ENCODE data around the gene CNR2.
"Not testable (repeated sequence)": the region's sequence is repeated elsewhere in the genome, so short reads cannot be mapped to it uniquely, and the experiment has no call there.

The CNR2 gene

DNA sequence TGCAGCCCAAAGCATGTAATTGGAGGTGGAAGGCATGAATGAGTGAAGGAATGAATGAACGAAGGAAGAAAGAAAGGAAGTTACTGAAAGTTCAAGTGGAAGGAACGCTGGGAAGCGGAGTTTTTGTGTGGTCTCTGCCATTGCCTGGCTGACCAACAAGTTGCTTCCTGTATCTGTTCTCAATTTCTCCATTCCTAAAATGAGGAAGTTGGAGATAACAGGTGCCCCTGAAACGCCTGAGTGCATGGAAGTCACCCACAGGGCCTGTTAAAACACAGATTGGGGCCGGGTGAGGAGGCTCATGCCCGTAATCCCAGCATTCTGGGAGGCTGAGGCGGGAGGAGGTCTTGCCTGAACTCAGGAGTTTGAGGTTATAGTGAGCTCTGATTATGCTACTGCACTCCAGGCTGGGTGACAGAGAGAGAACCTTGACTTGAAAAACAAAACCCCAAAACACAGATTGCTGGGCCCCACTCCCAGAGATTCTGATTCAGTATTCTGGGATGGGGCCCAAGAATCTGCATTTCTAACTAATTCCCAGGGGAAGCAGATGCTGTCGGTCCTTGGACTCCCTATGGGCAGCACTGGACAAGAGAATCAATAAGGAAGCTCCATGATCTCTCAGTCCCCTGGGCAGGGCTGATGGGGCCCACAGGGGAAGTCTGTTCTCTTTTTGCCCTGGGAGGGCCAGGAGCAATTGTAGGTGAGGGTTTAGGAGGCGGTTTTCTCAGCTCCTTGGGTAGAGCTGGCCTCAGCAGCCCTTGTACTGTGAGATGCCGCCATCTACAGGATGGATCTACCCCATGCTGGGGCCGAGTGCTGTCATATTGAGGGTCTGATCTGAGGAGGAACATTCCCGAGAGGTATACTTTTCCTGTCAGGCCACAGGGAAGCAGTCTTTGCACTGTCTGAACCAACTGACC, 3.3 kb upstream of the CNR2 start:
- DNase-seq (ENCODE audit: low spot score), result peak; percentile 74

- no peak for DNase-seq (ENCODE audit: low spot score)
Measured at GRCh38 chr1:23915466-23915865, 2.3 kb upstream of the CNR2 start.

DNA sequence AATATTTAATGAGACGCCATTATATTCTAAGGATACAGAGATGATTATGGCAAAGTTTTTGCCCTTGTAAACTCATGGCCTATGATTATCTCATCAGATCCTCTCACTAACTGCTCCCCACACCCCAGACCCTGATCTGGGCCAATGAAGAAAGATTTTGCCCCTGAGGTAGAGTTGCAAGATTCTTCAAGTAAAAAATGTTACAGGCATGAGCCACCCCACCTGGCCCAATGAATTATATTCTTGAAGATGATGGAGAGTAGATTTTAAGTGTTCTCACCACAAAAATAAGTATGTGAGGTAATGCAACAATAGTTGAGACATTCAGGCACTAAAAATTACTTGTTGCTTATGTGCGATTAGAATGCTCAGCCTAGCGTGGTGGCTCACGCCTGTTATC, 1.8 kb upstream of the CNR2 start:
- no peak for DNase-seq (ENCODE audit: low spot score)

DNA sequence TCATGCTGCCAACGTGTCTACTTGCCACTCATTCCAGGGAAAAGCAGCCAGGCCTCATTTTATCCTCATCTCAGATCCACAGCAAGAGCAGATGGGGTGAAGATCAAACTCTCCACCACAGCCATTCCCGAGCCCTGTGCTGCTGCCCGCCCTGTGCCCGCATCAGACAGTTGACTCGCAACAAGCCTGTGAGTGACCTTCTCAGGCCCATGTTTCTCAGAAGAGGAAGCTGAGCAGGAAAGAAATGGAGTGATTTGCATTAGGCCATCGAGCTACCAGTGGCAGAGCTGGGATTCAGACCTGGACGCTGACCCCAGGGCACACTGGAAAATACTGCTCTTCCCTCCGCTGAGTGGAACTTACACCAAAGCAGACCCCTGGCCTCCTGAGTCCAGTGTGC, 1.2 kb downstream of the CNR2 start:
- DNase-seq (ENCODE audit: low spot score), result no peak

DNA sequence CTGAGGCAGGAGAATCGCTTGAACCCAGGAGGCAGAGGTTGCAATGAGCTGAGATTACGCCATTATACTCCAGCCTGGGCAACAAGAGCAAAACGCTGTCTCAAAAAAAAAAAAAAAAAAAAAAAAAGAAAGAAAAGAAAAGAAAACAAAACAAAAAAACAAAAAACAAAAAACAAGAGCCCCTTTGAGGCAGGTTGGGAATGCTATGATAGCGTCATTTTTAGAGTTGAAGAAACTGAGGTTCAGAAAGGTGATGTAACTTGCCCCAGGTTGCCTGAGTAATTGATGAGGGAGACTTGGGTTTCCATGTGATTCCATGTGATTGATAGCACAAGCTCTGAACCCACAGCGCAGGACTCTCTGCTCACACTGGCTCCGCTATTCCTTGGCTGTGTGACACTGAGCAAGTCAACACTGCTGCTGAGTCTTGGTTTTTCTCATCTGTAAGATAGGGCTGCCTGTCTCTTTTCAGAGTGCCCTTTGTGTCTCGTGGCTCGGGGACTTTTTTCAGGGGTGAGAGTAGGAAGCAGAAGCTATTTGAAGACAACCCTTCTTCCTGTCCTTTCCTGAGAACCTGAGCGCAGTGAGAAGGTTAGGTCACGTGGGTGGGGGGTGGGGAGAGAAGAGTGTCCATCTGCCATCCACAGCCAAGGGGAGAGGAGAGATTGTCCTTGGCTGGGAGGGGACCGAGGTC, 2.5 kb downstream of the CNR2 start:
- no peak for DNase-seq (ENCODE audit: low spot score)

GRCh38 chr1:23910144-23910543, 3.0 kb downstream of the CNR2 start:
- DNase-seq (ENCODE audit: low spot score), result no peak

DNA sequence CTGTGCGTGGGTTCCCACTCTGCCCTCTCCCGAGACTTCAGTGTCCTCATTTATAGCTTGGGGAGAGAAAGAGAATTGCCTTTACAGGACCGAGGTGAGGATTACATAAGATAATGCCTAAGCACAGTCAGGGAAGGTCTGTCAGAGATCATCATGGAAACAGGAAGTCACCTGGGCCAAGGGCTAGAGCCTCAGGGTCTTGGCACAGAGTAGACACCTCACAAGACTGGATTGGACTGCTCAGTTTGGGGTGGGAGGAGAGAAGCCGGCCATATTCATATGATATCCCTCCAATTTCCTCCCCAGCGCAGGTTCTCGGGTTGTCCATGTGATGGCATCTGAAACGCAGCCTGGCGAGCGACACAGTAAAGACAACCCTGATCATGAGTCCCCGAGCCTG, 3.8 kb downstream of the CNR2 start:
- DNase-seq (ENCODE audit: low spot score), result no peak

- no peak for DNase-seq (ENCODE audit: low spot score)
Measured at GRCh38 chr1:23908453-23909341, 4.5 kb downstream of the CNR2 start.

- DNase-seq (ENCODE audit: low spot score), result no peak
Measured at GRCh38 chr1:23906731-23907130, 6.4 kb downstream of the CNR2 start.

DNA sequence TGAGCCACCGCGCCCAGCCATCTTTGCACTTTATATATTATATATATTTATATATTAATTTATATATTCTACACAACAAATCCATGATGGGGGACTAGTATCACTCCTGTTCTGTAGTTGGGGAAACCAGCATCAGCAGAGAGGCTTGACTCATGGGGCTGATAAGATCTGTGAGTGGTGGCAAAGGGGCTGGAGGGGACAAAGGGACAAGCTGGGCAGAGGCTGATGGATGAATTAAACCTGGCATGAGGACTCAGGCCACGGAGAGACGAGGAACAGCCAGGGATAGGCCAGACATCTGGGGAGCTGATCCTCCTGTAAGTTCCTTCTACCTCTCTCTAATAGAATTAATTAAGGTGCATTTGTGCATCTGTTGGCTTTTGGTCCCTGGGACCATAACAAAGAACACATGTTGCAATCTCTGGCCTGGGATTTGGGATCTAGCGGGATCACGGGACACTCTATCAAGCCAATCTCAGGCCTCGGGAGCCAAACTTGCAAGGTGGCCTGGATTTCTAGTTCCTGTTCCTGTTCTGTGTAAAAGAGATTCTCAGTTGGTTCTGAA, 7.6 kb downstream of the CNR2 start:
- no peak for DNase-seq (ENCODE audit: low spot score)

DNA sequence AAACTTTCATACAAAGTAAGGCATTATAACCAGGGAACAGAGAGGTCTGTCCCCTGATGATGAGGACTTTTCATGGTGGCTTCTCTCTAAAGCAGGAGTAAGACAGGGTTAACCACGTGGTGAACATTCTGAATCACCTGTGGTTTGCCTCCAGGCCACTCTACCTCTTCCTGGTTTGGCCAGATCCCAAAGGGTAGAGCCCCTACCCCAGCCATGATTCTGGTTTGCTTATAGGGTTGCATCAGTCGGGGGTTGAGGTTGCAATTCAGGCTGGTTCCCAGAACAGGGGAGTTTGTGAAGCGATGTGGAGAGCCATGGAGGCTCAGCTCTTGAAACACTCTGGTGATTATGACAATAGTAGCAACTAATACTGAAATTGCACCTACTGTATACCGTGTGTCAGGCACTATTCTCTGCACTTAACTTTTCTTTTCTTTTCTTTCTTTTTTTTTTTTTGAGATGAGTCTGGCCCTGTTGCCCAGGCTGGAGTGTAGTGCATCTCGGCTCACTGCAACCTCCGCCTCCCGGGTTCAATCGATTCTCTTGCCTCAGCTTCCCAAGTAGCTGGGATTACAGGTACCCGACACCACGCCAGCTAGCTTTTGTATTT, 8.3 kb downstream of the CNR2 start:
- DNase-seq (ENCODE audit: low spot score), result peak; percentile 30

GRCh38 chr1:23903754-23904153, 9.4 kb downstream of the CNR2 start:
- no peak for DNase-seq (ENCODE audit: low spot score)

DNA sequence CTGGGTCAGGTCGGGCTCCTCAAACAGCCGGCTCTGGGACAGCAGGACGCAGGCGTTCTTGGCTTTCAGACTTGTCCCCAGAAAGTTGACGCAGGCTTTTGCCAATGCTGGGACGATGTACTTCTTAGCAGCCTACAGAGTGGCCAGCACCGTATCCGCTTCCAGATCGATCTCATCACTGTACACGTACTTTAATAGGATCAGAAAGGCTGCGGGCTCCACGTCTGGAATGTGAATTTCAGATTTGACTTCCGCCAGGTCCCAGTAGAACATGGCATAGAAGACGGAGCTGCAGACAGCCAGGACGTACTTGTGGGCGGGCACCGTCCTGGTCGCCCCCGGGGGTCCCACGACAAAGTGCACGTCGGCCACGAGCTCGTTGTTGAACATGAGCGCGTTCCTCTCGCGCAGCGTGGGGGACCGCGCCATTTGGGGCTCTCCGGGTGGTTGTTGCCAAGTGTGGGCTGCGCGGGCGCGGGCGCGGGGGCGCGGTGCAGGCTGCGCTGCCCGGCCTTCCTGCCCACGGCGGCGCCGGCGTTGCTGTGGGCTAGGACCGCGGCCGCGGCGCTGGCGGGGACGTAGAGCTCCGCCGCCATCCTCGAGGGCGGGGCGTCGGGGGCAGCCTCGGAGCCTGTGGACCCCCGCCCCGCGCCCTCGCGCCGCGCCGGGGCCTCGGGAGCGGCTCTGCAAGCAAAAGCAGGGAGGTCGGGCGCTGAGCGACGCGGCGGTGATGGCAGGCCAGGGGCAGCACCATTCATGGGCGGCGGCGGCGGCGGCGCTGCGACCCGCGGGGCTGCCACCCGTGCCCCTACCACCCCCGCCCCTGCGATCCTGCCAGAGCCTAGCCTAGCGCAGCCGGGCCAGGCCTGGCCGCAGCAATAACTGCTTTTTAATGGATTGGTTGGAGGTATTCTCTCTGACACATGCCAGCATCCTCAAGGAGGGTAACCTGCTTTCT, 10.6 kb downstream of the CNR2 start:
- no peak for DNase-seq (ENCODE audit: low spot score)

GRCh38 chr1:23900017-23900416, 13.1 kb downstream of the CNR2 start:
- DNase-seq (ENCODE audit: low spot score), result not testable (repeated sequence)

DNA sequence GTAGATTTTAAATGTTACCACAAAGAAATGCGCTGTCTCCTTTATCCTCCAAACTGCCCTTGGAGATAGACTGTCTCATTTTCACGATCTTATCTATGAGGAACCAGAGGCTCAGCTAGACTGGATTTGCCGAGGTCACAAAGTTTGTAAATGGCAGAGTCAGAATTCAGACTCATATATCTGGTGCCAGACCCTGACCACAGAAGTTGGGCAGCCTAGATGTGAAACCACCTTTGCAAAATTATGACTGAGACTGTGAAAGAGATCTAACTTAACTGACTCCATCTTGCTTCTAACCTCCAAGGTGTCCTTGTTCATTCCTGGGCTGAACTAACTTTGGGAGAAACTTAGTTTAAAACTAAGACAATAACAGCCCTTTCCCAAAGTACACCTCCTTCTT, 14.1 kb downstream of the CNR2 start:
- no peak for DNase-seq (ENCODE audit: low spot score)

GRCh38 chr1:23897083-23897482, 16.1 kb downstream of the CNR2 start:
- DNase-seq (ENCODE audit: low spot score), result no peak

DNA sequence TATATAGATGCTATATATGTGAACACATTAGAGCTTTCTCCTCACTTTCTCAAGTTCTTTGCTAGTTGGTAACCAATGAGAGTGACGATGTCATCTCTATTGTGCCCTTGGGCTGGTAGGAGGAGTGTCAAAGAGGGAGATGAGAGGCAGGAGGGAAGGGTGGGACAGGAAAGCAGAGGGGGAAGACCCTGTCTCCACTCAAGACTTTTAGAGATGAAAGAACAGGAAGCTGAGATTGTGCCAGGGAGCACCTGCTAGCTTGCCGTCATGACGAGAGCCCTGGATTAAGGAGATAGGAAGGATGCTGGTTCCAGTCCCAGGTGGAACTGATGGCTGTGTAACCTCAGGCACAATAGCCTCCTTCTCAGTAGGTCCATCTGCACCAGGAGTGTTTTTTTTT, 16.7 kb downstream of the CNR2 start:
- DNase-seq (ENCODE audit: low spot score), result no peak

- DNase-seq (ENCODE audit: low spot score), result no peak
Measured at GRCh38 chr1:23895993-23896392, 17.2 kb downstream of the CNR2 start.

- DNase-seq (ENCODE audit: low spot score), result no peak
Measured at GRCh38 chr1:23895082-23895481, 18.1 kb downstream of the CNR2 start.

DNA sequence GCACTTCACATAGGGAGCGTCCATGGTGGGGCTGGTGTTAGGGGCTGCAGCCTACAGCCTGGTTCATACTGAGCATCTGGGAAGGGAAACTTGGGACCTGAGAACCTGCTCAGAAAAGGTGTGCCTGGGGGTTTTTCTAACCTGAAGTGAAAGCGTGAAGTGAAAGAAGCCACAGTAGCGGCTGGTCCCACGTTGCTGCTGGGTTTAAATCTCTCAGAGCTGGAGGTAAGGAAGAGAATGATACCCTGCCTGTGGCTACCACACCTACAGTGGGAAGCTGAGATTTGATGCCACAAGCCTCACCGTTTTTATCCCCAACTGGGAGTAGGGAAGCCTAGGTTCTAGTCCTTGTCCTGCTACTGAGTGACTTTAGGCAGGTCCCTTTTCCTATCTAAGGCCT, 24.1 kb downstream of the CNR2 start:
- no peak for DNase-seq (ENCODE audit: low spot score)

DNA sequence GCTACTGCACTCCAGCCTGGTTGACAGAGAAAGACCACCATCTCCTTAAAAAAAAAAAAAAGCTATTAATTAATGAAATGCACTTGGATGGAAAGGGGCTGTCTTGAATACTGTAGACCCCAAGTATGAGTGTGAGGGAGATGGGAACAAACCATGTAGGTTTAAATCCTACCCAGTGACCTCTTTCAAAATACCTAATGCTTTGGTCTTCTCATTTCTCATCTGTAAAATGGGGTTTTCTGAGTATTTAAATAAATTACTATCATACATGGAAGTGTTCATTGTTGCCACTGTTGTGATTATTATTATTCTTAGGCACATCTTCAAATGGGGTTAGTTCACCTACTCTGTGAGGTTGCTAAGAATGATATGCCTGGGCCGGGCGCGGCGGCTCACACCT, 27.9 kb downstream of the CNR2 start:
- no peak for DNase-seq (ENCODE audit: low spot score)

Data from SW480 (cell line).